Measurements from ENCODE around the gene MINK1. TPM values are rescaled to one million over a fixed set of nuclear protein-coding genes. Genes with fewer than 3 reads are reported as not detected.
A peak's percentile ranks its signal among the peaks of the same experiment; 100 is the strongest.

The MINK1 gene
- total and polyA plus RNA-seq, 10 of the 15 experiments (the other 5 are each of a cell fraction or from before 2014, with no cell fraction given): 0.08 to 55.6 (median 15.0) TPM

- TF ChIP-seq SREBF2 (IDR thresholded peaks at IDR 0.05; ENCODE audit: low read length): no peak
- TF ChIP-seq IKZF2 (IDR thresholded peaks at IDR 0.05): peak; percentile 36 to 98; a peak in 2 of 4 replicates
- TF ChIP-seq ATF2 (IDR thresholded peaks at IDR 0.05; ENCODE audit: low read length): no peak
- no peak for TF ChIP-seq MEF2A (IDR thresholded peaks at IDR 0.05; ENCODE audit: insufficient read depth, low read depth, low read length)
- TF ChIP-seq ETV6 (conservative IDR thresholded peaks at IDR 0.05 in 1 of 2, IDR thresholded peaks at IDR 0.05 in 1 of 2; ENCODE audit: borderline replicate concordance in 1 of 2, low read depth in 1 of 2): no peak
- no peak for TF ChIP-seq CHD1 (IDR thresholded peaks at IDR 0.05; ENCODE audit: low read depth, low read length)
- TF ChIP-seq RELA (IDR thresholded peaks at IDR 0.05; ENCODE audit: borderline replicate concordance, partially characterized antibody): no peak
- TF ChIP-seq SP1 (IDR thresholded peaks at IDR 0.05; ENCODE audit: low read depth, low read length): no peak
- TF ChIP-seq GATAD2B (conservative IDR thresholded peaks at IDR 0.05; ENCODE audit: low read depth): peak; percentile 31; the same call in 1 of the 2 replicates
- no peak for TF ChIP-seq TCF3 (IDR thresholded peaks at IDR 0.05; ENCODE audit: borderline replicate concordance, insufficient read depth, low read depth, low read length)
- TF ChIP-seq NBN (IDR thresholded peaks at IDR 0.05): peak; percentile 5; the same call in 1 of the 2 replicates
- no peak for TF ChIP-seq BACH1 (IDR thresholded peaks at IDR 0.05; ENCODE audit: borderline replicate concordance)
- peak; percentile 38; the same call in 1 of the 2 replicates for TF ChIP-seq LARP7 (IDR thresholded peaks at IDR 0.05)
- TF ChIP-seq RELB (IDR thresholded peaks at IDR 0.05; ENCODE audit: low read depth): 0 out of 2 replicates have a peak, but pooled peaks have one; percentile 16
- TF ChIP-seq IRF4 (IDR thresholded peaks at IDR 0.05; ENCODE audit: low read depth, low read length): no peak
- TF ChIP-seq EED (IDR thresholded peaks at IDR 0.05; ENCODE audit: low read depth): peak; percentile 87; the same call in 1 of the 2 replicates
- TF ChIP-seq SRF (IDR thresholded peaks at IDR 0.05; ENCODE audit: low read depth in 2 of 2, low read length in 2 of 2): no peak
- TF ChIP-seq GABPA (IDR thresholded peaks at IDR 0.05; ENCODE audit: low read depth): no peak
- peak; percentile 71 for TF ChIP-seq POLR2A (IDR thresholded peaks at IDR 0.05; ENCODE audit: low read depth, low read length)
- TF ChIP-seq NKRF (conservative IDR thresholded peaks at IDR 0.05): peak; percentile 64; the same call in 1 of the 2 replicates
- no peak for TF ChIP-seq CBX5 (IDR thresholded peaks at IDR 0.05; ENCODE audit: low read depth)
- no peak for TF ChIP-seq CHD4 (IDR thresholded peaks at IDR 0.05)
- 0 out of 2 replicates have a peak, but pooled peaks have one; percentile 17 for TF ChIP-seq MTA2 (IDR thresholded peaks at IDR 0.05; ENCODE audit: low read depth)
- no peak for TF ChIP-seq KDM1A (IDR thresholded peaks at IDR 0.05; ENCODE audit: borderline replicate concordance)
These were observed 107.6 kb downstream of the MINK1 start (continued) for GRCh38 chr17:4940555-4941318.
